KOPT-K1 (cell line): ENCODE data around the gene P2RX7.
"Not testable (repeated sequence)": the region's sequence is repeated elsewhere in the genome, so short reads cannot be mapped to it uniquely, and the experiment has no call there.

Experiments
- H3K27ac ChIP-seq: fragments of 200-600 bp; sonication (generic); 2 replicates; pipeline ENCODE4 v1.5.1; 2016; ENCODE audit warnings: antibody characterized with exemption, mild to moderate bottlenecking, low read depth, low read length; ENCODE audit not compliant: poor library complexity, severe bottlenecking
- H3K36me3 ChIP-seq: fragments of 200-600 bp; sonication (generic); 2 replicates; pipeline ENCODE4 v1.5.1; 2017; ENCODE audit warnings: antibody characterized with exemption, mild to moderate bottlenecking, low read length, moderate library complexity; ENCODE audit not compliant: insufficient read depth
- H3K9me3 ChIP-seq: fragments of 200-600 bp; sonication (generic); 2 replicates; pipeline ENCODE4 v1.5.1; 2017; ENCODE audit warnings: antibody characterized with exemption, low read length, mild to moderate bottlenecking; ENCODE audit not compliant: insufficient read depth, poor library complexity, severe bottlenecking

The P2RX7 gene

GRCh38 chr12:121139286-121139685 lies 6.6 kb downstream of the P2RX7 start:
- no peak overlapping the region for H3K27ac ChIP-seq
- H3K36me3 ChIP-seq, result no peaks in the 10 kb centered on the region

GRCh38 chr12:121142171-121142950 lies 9.7 kb downstream of the P2RX7 start:
- H3K27ac ChIP-seq, result no peak overlapping the region
- H3K9me3 ChIP-seq, result no peaks in the 10 kb centered on the region
- no peaks in the 10 kb centered on the region for H3K36me3 ChIP-seq

More at GRCh38 chr12:121139286-121139685, 6.6 kb downstream of the P2RX7 start:
- no peaks in the 10 kb centered on the region for H3K9me3 ChIP-seq

GRCh38 chr12:121144416-121144914 lies 11.8 kb downstream of the P2RX7 start:
- Histone ChIP-seq H3K9me3 (no peaks in the 10 kb centered on the region), H3K27ac (no peak overlapping the region), H3K36me3 (no peaks in the 10 kb centered on the region)

GRCh38 chr12:121145221-121145620 lies 12.5 kb downstream of the P2RX7 start:
- H3K9me3 ChIP-seq, result no peaks in the 10 kb centered on the region
- H3K36me3 ChIP-seq, result no peaks in the 10 kb centered on the region
- H3K27ac ChIP-seq, result no peak overlapping the region

GRCh38 chr12:121149289-121149688 lies 16.6 kb downstream of the P2RX7 start:
- H3K36me3 ChIP-seq, H3K27ac ChIP-seq, H3K9me3 ChIP-seq: not testable (repeated sequence)

- no peaks in the 10 kb centered on the region for H3K36me3 ChIP-seq
Measured at GRCh38 chr12:121154793-121155375, 22.2 kb downstream of the P2RX7 start.

GRCh38 chr12:121156365-121156764 lies 23.7 kb downstream of the P2RX7 start:
- Histone ChIP-seq H3K36me3 (no peaks in the 10 kb centered on the region), H3K9me3 (peaks cover 9% of the 10 kb centered on the region), H3K27ac (no peak overlapping the region)

More at GRCh38 chr12:121154793-121155375, 22.2 kb downstream of the P2RX7 start:
- peaks cover 9% of the 10 kb centered on the region for H3K9me3 ChIP-seq
- H3K27ac ChIP-seq, result no peak overlapping the region

GRCh38 chr12:121158085-121158484 lies 25.4 kb downstream of the P2RX7 start:
- Histone ChIP-seq H3K36me3 (no peaks in the 10 kb centered on the region), H3K27ac (no peak overlapping the region), H3K9me3 (peaks cover 9% of the 10 kb centered on the region)

GRCh38 chr12:121158728-121159351 lies 26.2 kb downstream of the P2RX7 start:
- H3K9me3 ChIP-seq, H3K27ac ChIP-seq, H3K36me3 ChIP-seq: not testable (repeated sequence)

GRCh38 chr12:121159467-121160307 lies 27.0 kb downstream of the P2RX7 start:
- Histone ChIP-seq H3K36me3 (0 out of 2 replicates have a peak, but pooled peaks cover 4% of the 10 kb centered on the region), H3K27ac (no peak overlapping the region), H3K9me3 (peaks cover 9% of the 10 kb centered on the region)

GRCh38 chr12:121162384-121162783 lies 29.7 kb downstream of the P2RX7 start:
- H3K36me3 ChIP-seq, result peaks cover 9% of the 10 kb centered on the region; the same call in 1 of the 2 replicates
- peaks cover 9% of the 10 kb centered on the region for H3K9me3 ChIP-seq
- no peak overlapping the region for H3K27ac ChIP-seq

- Histone ChIP-seq H3K27ac (no peak overlapping the region), H3K9me3 (peaks cover 4% of the 10 kb centered on the region), H3K36me3 (peaks cover 9% of the 10 kb centered on the region; the same call in 1 of the 2 replicates)
Measured at GRCh38 chr12:121162985-121163384, 30.3 kb downstream of the P2RX7 start.

GRCh38 chr12:121164839-121165238 lies 32.2 kb downstream of the P2RX7 start:
- H3K36me3 ChIP-seq, H3K27ac ChIP-seq: not testable (repeated sequence)

GRCh38 chr12:121165316-121165715 lies 32.6 kb downstream of the P2RX7 start:
- Histone ChIP-seq H3K27ac (no peak overlapping the region), H3K9me3 (no peaks in the 10 kb centered on the region), H3K36me3 (peaks cover 9% of the 10 kb centered on the region; the same call in 1 of the 2 replicates)

More at GRCh38 chr12:121164839-121165238, 32.2 kb downstream of the P2RX7 start:
- H3K9me3 ChIP-seq, result not testable (repeated sequence)
